Activated T-helper 1 cell treated with anti-CD3 and anti-CD28 coated beads, Interleukin-12 subunit alpha, Interleukin-12 subunit beta, Interleukin-2, Interleukin-4 antibody, amounts not matched to agents 30 ng/mL and 10 ng/mL and 1 ng/mL, durations not matched to agents 14 hours and 24 hours and 36 hours (primary cell): Measurements from ENCODE around the gene NADSYN1. TPM values are rescaled to one million over a fixed set of nuclear protein-coding genes. Genes with fewer than 3 reads are reported as not detected.
A peak's percentile ranks its signal among the peaks of the same experiment; 100 is the strongest.
"Not testable (repeated sequence)": the region's sequence is repeated elsewhere in the genome, so short reads cannot be mapped to it uniquely, and the experiment has no call there.

Source experiments
- DNase-seq: peaks from one replicate; pipeline ENCODE4 v3.0.0; 2021; ENCODE audit warnings: low spot score
- H3K27ac Mint-ChIP-seq: one replicate; pipeline ENCODE4 v1.8.0; 2021; ENCODE audit warnings: mild to moderate bottlenecking, mixed read lengths
- H3K27me3 Mint-ChIP-seq: one replicate; pipeline ENCODE4 v1.8.0; 2022; ENCODE audit warnings: mild to moderate bottlenecking, moderate library complexity, mixed read lengths; ENCODE audit not compliant: insufficient read depth
- H3K36me3 Mint-ChIP-seq: one replicate; pipeline ENCODE4 v1.8.0; 2021; ENCODE audit warnings: low read depth, mixed read lengths
- H3K4me1 Mint-ChIP-seq: one replicate; pipeline ENCODE4 v1.8.0; 2021; ENCODE audit warnings: low read depth, mixed read lengths
- H3K4me3 Mint-ChIP-seq: one replicate; pipeline ENCODE4 v1.8.0; 2021; ENCODE audit warnings: mild to moderate bottlenecking, moderate library complexity, mixed read lengths
- H3K9me3 Mint-ChIP-seq: one replicate; pipeline ENCODE4 v1.8.0; 2021; ENCODE audit warnings: mixed read lengths
- intact Hi-C: fragments of 100-400 bp; cut with micrococcal nuclease; formaldehyde crosslinking; loops from one replicate; pipeline ENCODE4 v1.15.1; 2024
- total RNA-seq: library from RNA; stranded (reverse); gene quantifications from 2 replicates; pipeline ENCODE4 v1.2.3, GENCODE V29; 2022

The NADSYN1 gene
- 91.6 and 96.3 TPM in 2 replicates for total RNA-seq

DNA sequence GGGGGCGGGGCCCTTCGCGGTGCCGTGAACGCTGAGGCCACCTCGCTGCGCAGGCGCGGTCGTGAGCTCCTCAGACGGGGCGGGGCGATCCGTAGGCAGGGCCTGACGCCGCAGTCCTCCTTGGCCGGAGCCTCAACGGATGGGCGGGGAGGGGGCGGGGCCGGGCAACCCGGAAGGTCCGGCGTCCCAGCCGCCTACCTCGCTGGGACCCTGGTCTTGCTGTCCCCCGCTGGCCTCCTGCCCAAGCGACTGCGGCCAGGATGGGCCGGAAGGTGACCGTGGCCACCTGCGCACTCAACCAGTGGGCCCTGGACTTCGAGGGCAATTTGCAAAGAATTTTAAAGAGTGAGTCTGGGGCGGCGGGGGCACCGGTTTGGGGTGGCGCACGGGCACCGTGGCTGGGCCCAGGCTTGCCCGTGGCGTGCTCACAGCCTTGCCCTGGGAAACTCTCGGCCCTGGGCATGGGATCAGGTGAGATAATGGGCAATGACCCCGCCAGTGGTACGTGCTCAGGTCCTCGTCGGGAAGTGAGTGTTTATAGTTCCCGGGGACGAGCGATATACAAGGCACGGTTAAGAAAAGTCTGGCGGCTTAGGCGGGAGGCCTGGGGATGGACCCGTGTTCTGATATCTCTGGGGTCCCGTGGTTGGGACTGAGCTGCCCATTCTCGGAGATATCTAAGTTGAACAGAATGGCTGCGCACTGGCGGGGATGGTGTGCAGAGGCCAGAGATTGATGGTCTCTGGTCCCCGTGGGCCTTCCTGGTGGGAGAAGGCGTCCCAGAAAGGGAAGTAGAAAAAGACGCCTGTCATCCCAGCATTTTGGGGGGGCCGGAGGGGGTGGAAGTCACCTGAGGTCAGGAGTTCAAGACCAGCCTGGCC, at the start of gene NADSYN1:
Gene NADSYN1, plus strand, starts transcription at position 167 of the 881 bp plus-strand sequence. Its CDS starts 94 bp downstream, at position 261.
- Mint-ChIP-seq H3K4me1 (peaks cover 67% of the 10 kb centered on the region), H3K27me3 (no peaks in the 10 kb centered on the region), H3K36me3 (peaks cover 32% of the 10 kb centered on the region), H3K4me3 (peak within 1 kb of the TSS; percentile 96), H3K27ac (peak within 1 kb of the TSS; percentile 95), H3K9me3 (no peaks in the 10 kb centered on the region)
- intact Hi-C loops, result loop anchor here (1.0 to 10.0 kb wide), 6 partner anchors 36 to 1692 kb away; partner anchors contain the start of genes FADD, FCHSD2, RNF121 and XNDC1N
- DNase-seq, result peak; percentile 94

DNA sequence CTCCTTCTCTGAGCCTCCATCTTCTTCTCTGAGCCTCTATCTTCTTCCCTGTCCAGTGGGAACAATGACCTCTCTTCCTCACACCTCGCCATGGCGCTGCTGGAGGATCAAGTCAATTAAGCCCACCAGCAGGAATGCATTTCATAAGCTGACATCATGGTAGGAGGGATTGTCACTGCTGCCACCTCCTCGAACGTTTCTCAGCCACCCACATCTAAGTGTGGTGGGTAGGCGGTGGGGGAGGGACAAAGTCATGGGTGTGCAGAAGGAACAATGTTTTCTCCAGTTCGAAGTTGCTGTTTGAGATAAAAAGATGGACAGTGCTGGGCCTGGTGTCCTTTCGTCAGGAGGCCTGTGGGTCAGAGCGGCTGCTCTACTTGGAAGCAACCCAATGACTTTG, 48.8 kb upstream of the NADSYN1 start:
- H3K9me3 Mint-ChIP-seq, result no peaks in the 10 kb centered on the region
- H3K27ac Mint-ChIP-seq, result no peak overlapping the region
- no peaks in the 10 kb centered on the region for H3K36me3 Mint-ChIP-seq
- H3K4me1 Mint-ChIP-seq, result no peaks in the 10 kb centered on the region
- intact Hi-C loops, result no loop called here
- no peak overlapping the region for H3K4me3 Mint-ChIP-seq
- no peaks in the 10 kb centered on the region for H3K27me3 Mint-ChIP-seq
- no peak for DNase-seq

DNA sequence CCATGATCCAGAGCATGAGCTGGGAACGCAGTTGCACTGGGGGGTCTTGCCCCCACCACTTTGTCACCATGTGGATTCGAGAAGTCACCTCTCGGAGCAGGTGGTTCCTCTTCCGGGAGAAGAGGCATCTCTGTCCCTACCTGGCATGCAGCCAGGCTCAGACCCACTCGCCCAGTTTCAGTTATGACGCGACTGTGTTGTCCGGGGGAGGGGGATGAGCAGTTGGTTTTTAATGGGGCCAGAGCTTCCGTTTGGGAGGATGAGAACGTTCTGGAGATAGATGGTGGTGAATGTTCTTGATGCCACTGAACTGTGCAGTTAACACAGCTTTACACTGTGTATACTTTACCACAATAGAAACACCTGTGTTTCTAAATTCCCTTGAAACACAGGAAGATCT, 46.3 kb upstream of the NADSYN1 start:
- Mint-ChIP-seq H3K36me3 (no peaks in the 10 kb centered on the region), H3K4me3 (no peak overlapping the region), H3K4me1 (no peaks in the 10 kb centered on the region), H3K9me3 (peaks cover 3% of the 10 kb centered on the region), H3K27me3 (no peaks in the 10 kb centered on the region), H3K27ac (no peak overlapping the region)
- DNase-seq, result no peak
- intact Hi-C loops, result no loop called here

DNA sequence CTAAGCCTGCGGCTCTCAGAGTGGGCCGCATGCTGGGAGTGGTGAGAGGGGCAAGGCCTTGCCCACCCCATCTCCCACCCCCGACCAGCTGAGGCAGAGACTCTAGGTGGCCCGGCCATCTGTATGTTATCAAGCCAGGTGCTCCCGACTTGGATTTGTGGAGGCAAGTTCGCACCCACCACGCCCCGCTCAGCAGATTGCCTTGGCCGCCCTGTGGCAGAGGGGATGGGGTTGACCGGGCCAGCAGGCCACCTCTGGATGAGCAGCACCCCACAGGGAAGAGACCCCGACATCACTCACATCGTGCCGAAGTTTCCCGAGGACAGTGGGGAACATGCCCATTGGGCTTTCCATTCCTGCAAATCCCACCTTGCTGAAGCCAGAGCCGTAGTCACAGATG, 45.6 kb upstream of the NADSYN1 start:
- Mint-ChIP-seq H3K27me3 (no peaks in the 10 kb centered on the region), H3K27ac (no peak overlapping the region)
- intact Hi-C loops, result no loop called here

DNA sequence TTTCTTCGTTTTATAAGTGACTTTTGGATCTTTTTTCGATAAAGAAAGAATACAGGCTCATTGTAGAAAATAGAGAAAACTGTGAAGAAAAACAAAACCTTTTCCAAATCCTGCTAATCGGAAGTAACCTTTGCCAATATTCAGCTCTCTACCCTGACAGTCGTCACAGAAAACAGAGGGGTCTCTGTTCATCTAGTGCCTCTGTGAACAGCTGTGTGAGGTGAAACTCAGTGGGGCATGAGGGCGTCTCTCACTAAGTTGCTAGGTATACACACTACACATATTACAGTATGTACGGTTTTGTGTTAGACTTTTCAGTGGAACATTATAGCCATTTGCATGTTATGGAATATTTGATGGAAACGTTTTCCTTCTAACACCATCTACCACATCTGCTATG, 44.2 kb upstream of the NADSYN1 start:
- intact Hi-C loops, result no loop called here

More for the DNA sequence above, 45.6 kb upstream of the NADSYN1 start:
- Mint-ChIP-seq H3K4me1 (no peaks in the 10 kb centered on the region), H3K4me3 (no peak overlapping the region), H3K36me3 (no peaks in the 10 kb centered on the region), H3K9me3 (peaks cover 3% of the 10 kb centered on the region)
- DNase-seq, result no peak

DNA sequence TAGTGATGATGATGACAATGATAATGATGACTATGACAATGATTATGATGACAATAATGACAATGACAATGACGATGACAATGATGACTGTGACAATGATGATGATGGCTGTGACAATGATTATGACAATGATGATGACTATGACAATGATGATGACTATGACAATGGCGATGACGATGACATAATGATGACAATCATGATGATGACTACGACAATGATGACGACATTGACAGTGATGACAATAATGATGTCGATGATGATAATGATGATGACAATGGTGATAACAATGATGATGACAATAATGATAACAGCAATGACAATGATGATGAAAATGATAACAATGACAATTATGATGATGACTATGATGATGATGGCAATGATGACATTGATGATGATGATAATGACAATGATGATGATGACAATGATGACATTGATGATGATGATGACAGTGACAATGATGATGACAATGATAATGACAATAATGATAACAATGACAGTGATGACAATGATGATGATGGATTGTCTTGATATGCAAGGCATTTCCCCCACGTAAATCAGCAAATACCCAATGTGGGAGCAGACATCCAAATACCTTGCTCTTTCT, 42.5 kb upstream of the NADSYN1 start:
- no peaks in the 10 kb centered on the region for H3K4me1 Mint-ChIP-seq
- H3K4me3 Mint-ChIP-seq, result no peak overlapping the region
- intact Hi-C loops, result no loop called here
- peaks cover 3% of the 10 kb centered on the region for H3K9me3 Mint-ChIP-seq
- no peak overlapping the region for H3K27ac Mint-ChIP-seq
- DNase-seq, result no peak
- no peaks in the 10 kb centered on the region for H3K27me3 Mint-ChIP-seq
- H3K36me3 Mint-ChIP-seq, result no peaks in the 10 kb centered on the region

More for the DNA sequence above, 44.2 kb upstream of the NADSYN1 start:
- H3K4me3 Mint-ChIP-seq, result no peak overlapping the region
- peaks cover 3% of the 10 kb centered on the region for H3K9me3 Mint-ChIP-seq
- H3K36me3 Mint-ChIP-seq, result no peaks in the 10 kb centered on the region
- H3K4me1 Mint-ChIP-seq, result no peaks in the 10 kb centered on the region
- H3K27ac Mint-ChIP-seq, result no peak overlapping the region
- no peaks in the 10 kb centered on the region for H3K27me3 Mint-ChIP-seq
- no peak for DNase-seq

DNA sequence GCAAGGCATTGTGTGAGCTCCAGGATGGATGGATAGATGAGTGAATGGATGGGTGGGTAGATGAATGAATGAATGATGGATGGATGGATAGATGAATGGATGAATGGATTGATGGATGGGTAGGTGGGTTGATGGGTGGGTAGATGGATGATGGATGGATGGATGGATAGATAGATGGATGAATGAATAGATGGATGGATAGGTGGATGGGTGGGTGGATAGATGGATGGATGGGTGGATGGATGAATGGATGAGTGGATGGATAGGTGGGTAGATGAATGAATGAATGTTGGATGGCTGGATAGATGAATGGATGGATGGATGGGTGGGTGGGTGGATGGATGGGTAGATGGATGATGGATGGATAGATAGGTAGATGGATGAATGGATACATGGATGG, 38.4 kb upstream of the NADSYN1 start:
- Mint-ChIP-seq H3K9me3 (peaks cover 3% of the 10 kb centered on the region), H3K36me3 (no peaks in the 10 kb centered on the region), H3K4me3 (no peak overlapping the region), H3K4me1 (no peaks in the 10 kb centered on the region), H3K27ac (no peak overlapping the region), H3K27me3 (no peaks in the 10 kb centered on the region)
- no peak for DNase-seq
- intact Hi-C loops, result no loop called here

DNA sequence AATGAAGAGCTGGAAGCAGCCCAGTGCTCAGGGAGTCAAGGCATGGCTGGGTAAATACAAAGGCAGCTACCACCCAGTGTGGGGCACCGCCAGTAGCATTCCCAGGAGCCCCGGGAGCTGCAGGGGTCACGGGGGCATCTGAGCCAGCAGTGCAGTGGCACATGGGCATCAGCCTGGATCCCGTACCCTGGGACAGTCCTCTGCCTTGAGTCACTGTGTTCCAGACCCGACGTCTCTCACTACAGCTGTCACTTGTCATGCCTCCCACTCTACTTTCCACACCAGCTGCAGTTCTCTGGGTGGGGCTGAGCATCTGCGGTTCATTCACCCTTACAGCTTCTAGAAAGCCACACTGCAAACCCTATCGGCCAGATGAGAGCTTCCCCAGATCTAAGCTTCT, 34.4 kb upstream of the NADSYN1 start:
- no peak for DNase-seq
- intact Hi-C loops, result no loop called here
- H3K4me3 Mint-ChIP-seq, result no peak overlapping the region
- H3K27me3 Mint-ChIP-seq, result no peaks in the 10 kb centered on the region
- no peaks in the 10 kb centered on the region for H3K9me3 Mint-ChIP-seq
- no peaks in the 10 kb centered on the region for H3K4me1 Mint-ChIP-seq
- no peaks in the 10 kb centered on the region for H3K36me3 Mint-ChIP-seq
- no peak overlapping the region for H3K27ac Mint-ChIP-seq

DNA sequence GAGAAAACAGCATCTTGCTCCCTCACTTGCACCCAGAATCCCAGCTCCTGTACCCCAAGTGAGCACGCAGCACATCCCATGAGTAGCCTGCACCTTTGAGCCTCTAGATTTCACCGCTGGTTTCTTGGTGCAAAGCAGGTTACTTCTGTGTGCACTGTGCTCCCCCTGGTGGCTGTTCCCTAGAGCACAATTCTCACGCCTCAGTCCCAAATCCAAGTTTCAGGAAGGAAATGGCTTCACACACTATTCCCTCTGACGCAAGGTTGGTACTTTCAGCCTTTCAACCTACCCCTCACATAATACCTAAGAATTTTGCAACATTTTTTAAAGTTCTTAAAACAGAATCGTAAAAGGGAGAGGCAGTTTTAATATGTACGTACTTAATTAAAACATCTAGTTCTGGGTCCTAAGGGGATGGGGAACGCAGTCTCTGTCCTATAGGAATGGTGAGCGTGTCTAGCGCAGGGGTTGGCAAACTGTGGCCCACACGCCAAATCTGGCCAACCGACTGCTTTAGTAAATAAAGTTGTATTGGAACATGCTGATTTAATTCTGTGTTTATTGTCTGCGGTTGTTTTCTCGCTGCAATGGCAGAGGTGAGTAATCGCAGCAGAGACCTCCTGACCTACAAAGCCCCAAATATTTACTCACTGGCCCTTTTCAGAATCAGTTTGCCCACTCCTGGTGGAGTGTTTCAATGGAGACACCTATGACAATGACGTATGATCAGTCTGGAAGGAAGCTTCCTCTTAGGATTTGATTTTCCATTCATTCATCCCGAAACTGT, 32.4 kb upstream of the NADSYN1 start:
- Mint-ChIP-seq H3K9me3 (no peaks in the 10 kb centered on the region), H3K36me3 (no peaks in the 10 kb centered on the region), H3K4me3 (no peak overlapping the region), H3K4me1 (no peaks in the 10 kb centered on the region), H3K27ac (no peak overlapping the region), H3K27me3 (no peaks in the 10 kb centered on the region)
- intact Hi-C loops, result no loop called here
- no peak for DNase-seq

DNA sequence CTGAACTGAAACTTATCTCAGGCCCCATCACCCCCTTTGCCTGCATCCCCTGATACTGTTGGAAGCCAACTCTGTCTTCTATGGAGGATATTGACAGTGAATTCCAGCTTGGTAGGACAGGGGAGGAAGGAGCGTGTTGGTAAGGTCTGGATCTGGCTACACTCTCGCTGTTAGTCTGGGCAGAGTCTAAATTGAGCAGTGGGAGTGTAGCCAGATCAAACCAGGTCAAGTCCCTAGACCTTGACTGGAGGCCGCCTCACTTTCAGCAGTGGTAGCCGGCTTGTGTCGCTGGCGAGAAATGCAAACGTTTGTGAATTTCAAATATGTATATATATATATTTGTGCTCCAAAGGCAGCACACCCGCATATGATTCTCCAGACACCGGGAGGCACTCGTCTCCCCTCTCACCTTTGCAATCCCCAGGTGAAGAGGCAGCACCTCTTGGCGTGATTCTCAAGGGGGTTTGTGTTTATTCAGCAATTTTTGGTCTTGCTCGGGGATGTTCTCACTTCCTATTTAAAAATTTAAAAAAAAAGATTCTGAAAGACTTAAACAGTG, 31.5 kb upstream of the NADSYN1 start:
- no peaks in the 10 kb centered on the region for H3K4me1 Mint-ChIP-seq
- no peaks in the 10 kb centered on the region for H3K27me3 Mint-ChIP-seq
- H3K27ac Mint-ChIP-seq, result no peak overlapping the region
- H3K4me3 Mint-ChIP-seq, result no peak overlapping the region
- H3K9me3 Mint-ChIP-seq, result no peaks in the 10 kb centered on the region
- intact Hi-C loops, result no loop called here
- no peaks in the 10 kb centered on the region for H3K36me3 Mint-ChIP-seq
- no peak for DNase-seq

DNA sequence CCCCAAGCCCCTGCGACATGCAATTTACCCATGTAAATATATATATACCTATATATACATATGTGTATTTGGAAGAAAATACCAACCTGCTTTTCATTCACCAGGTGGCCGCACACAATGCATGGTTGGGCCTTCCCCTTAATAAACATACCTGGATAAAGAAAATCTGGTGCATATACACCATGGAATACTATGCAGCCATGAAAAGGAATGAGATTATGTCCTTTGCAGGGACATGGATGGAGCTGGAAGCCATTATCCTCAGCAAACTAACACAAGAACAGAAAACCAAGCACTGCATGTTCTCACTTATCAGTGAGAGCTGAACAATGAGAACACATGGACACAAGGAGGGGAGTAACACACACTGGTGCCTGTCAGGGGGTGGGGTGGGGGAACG, 30.7 kb upstream of the NADSYN1 start:
- H3K27me3 Mint-ChIP-seq, H3K36me3 Mint-ChIP-seq, H3K4me3 Mint-ChIP-seq, H3K4me1 Mint-ChIP-seq, H3K9me3 Mint-ChIP-seq, H3K27ac Mint-ChIP-seq, intact Hi-C loops, DNase-seq: not testable (repeated sequence)

DNA sequence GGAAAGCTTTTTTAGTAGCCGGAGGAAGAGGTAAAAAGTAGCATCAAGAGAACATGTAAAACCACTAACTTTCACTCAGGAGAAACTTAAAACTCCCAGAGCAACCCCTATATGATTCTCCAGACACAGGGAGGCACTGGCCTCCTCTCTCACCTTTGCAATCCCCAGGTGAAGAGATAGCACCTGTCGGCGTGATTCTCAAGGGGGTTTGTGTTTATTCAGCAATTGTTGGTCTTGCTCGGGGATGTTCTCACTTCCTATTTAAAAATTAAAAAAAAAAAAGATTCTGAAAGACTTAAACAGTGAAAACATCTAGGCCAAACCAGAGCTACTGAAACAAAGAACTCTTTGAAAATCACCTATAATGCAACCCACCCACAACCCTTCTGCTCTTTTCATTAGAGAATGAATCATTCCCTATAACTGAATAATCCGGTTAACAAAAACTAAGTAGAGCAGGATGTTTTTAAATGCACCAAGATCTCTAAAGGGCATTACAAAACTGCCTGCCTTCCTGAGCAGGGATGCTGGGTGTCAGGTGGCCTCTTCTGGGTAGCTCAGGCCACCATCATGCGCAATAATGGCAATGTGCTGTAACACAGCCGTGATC, 29.7 kb upstream of the NADSYN1 start:
- intact Hi-C loops, result no loop called here
- DNase-seq, result no peak
- no peak overlapping the region for H3K4me3 Mint-ChIP-seq
- no peaks in the 10 kb centered on the region for H3K27me3 Mint-ChIP-seq
- H3K9me3 Mint-ChIP-seq, result no peaks in the 10 kb centered on the region
- no peak overlapping the region for H3K27ac Mint-ChIP-seq
- H3K4me1 Mint-ChIP-seq, result no peaks in the 10 kb centered on the region
- no peaks in the 10 kb centered on the region for H3K36me3 Mint-ChIP-seq
